ENCODE results near the gene SPRYD7.
"Not testable (repeated sequence)": the region's sequence is repeated elsewhere in the genome, so short reads cannot be mapped to it uniquely, and the experiment has no call there.

DNA sequence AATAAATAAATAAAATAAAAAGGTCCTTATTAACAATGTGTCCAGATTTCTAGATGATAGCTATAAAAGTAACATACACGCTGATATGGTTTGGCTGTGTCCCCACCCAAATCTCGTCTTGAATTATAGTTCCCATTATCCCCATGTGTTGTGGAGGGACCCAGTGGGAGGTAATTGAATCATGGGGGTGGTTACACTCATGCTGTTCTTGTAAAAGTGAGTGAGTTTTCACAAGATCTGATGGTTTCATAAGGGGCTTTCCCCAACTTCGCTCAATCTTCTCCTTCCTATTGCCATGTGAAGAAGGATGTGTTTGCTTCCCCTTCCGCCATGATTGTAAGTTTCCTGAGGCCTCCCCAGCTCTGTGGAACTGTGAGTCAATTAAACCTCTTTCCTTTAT, 15.2 kb downstream of the SPRYD7 start:
- not testable (repeated sequence) for TF ChIP-seq EZH2 (IDR thresholded peaks at IDR 0.05); POLR2AphosphoS5 (IDR thresholded peaks at IDR 0.05; ENCODE audit: borderline replicate concordance, low read depth, low read length)
